Measurements from ENCODE around the gene NAV3.

Gene NAV3

GRCh38 chr12:78086553-78087362 is 256.1 kb downstream of the NAV3 start:
- no peak overlapping the region for H3K4me3 ChIP-seq (replicated peaks; ENCODE audit: low read depth, low read length)
- no peak for DNase-seq (ENCODE audit: extremely low read depth, low read depth)
- no peak for TF ChIP-seq CTCF (IDR thresholded peaks at IDR 0.05; ENCODE audit: low read depth, low read length, missing control alignments)

- H3K4me3 ChIP-seq (replicated peaks; ENCODE audit: low read depth, low read length) = no peak overlapping the region
- DNase-seq (ENCODE audit: extremely low read depth, low read depth) = no peak
- TF ChIP-seq CTCF (IDR thresholded peaks at IDR 0.05; ENCODE audit: low read depth, low read length, missing control alignments) = no peak
Observed at GRCh38 chr12:78087363-78087675, 256.6 kb downstream of the NAV3 start.

- DNase-seq (ENCODE audit: extremely low read depth, low read depth) = no peak
- TF ChIP-seq CTCF (IDR thresholded peaks at IDR 0.05; ENCODE audit: low read depth, low read length, missing control alignments) = no peak
- H3K4me3 ChIP-seq (replicated peaks; ENCODE audit: low read depth, low read length) = no peak overlapping the region
Observed at GRCh38 chr12:78088391-78088832, 257.7 kb downstream of the NAV3 start.

GRCh38 chr12:78090266-78090665 is 259.6 kb downstream of the NAV3 start:
- DNase-seq (ENCODE audit: extremely low read depth, low read depth) = no peak
- no peak overlapping the region for H3K4me3 ChIP-seq (replicated peaks; ENCODE audit: low read depth, low read length)
- no peak for TF ChIP-seq CTCF (IDR thresholded peaks at IDR 0.05; ENCODE audit: low read depth, low read length, missing control alignments)

GRCh38 chr12:78095623-78096022 is 264.9 kb downstream of the NAV3 start:
- no peak for DNase-seq (ENCODE audit: extremely low read depth, low read depth)
- no peak for TF ChIP-seq CTCF (IDR thresholded peaks at IDR 0.05; ENCODE audit: low read depth, low read length, missing control alignments)

GRCh38 chr12:78096909-78097597 is 266.4 kb downstream of the NAV3 start:
- TF ChIP-seq CTCF (IDR thresholded peaks at IDR 0.05; ENCODE audit: low read depth, low read length, missing control alignments) = no peak
- no peak overlapping the region for H3K4me3 ChIP-seq (replicated peaks; ENCODE audit: low read depth, low read length)
- peak; percentile 56 for DNase-seq (ENCODE audit: extremely low read depth, low read depth)

More at GRCh38 chr12:78095623-78096022, 264.9 kb downstream of the NAV3 start:
- H3K4me3 ChIP-seq (replicated peaks; ENCODE audit: low read depth, low read length) = no peak overlapping the region
